Thyroid gland (tissue), 4 donors: ENCODE data around the gene LRRC27.

Experiments used
- POLR2A ChIP-seq, 2 donors: fragments of 450-650 bp; IDR thresholded peaks; one replicate each; pipeline ENCODE4 v1.6.1; 2017; ENCODE audit warnings: antibody characterized with exemption in 2 of 2, mild to moderate bottlenecking in 2 of 2, moderate library complexity in 1 of 2
- TF ChIP-seq, protein P1 (sequence below), 6 experiments: fragments of 200-600 bp in 3 of 6; fragments of 450-650 bp in 3 of 6; sonication (generic) in 3 of 6; IDR thresholded peaks; one replicate each; pipeline ENCODE4 v1.5.1; 2016 to 2019; ENCODE audit warnings: antibody characterized with exemption in 6 of 6, mild to moderate bottlenecking in 2 of 6, inconsistent platforms in 1 of 6, moderate library complexity in 1 of 6

DNA sequence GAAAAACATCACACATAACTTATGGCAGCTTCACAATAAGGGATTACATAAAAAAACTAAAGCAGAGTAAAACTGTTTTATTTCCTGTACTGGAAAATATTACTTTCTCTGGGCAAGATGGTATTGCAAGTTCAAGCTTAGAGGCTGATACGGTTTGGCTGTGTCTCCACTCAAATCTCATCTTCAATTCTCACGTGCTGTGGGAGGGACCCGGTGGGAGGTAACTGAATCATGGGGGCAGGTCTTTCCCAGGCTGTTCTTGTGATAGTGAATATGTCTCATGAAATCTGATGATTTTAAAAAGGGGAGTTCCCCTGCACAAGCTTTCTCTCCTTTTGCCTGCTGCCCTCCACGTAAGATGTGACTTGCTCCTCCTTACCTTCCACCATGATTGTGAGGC is 5.1 kb upstream of the LRRC27 start:
- TF ChIP-seq, protein P1, sequence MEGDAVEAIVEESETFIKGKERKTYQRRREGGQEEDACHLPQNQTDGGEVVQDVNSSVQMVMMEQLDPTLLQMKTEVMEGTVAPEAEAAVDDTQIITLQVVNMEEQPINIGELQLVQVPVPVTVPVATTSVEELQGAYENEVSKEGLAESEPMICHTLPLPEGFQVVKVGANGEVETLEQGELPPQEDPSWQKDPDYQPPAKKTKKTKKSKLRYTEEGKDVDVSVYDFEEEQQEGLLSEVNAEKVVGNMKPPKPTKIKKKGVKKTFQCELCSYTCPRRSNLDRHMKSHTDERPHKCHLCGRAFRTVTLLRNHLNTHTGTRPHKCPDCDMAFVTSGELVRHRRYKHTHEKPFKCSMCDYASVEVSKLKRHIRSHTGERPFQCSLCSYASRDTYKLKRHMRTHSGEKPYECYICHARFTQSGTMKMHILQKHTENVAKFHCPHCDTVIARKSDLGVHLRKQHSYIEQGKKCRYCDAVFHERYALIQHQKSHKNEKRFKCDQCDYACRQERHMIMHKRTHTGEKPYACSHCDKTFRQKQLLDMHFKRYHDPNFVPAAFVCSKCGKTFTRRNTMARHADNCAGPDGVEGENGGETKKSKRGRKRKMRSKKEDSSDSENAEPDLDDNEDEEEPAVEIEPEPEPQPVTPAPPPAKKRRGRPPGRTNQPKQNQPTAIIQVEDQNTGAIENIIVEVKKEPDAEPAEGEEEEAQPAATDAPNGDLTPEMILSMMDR (IDR thresholded peaks at IDR 0.05): no peak
- TF ChIP-seq POLR2A (IDR thresholded peaks at IDR 0.05): no peak
